Right atrium auricular region (tissue), 2 donors: ENCODE measurements around the gene OTX1. TPM values are rescaled to one million over a fixed set of nuclear protein-coding genes. Genes with fewer than 3 reads are reported as not detected.
A peak's percentile ranks its signal among the peaks of the same experiment; 100 is the strongest.

Experiments
- DNase-seq: peaks from one replicate; pipeline ENCODE4 v3.0.0-alpha.2; 2019; ENCODE audit warnings: low spot score
- H3K27ac ChIP-seq, 2 donors: fragments of 200-600 bp; sonication (generic); 1 replicate in 1 of 2; 2 replicates in 1 of 2; pipeline ENCODE4 v1.5.1; 2016 to 2019
- H3K27me3 ChIP-seq, 2 donors: fragments of 200-600 bp; sonication (generic); one replicate each; pipeline versions ENCODE4 v1.5.1 to v1.6.0; 2017 to 2019
- H3K36me3 ChIP-seq: fragments of 200-600 bp; sonication (generic); one replicate; pipeline ENCODE4 v1.5.1; 2016
- H3K4me1 ChIP-seq, 2 donors: fragments of 200-600 bp; sonication (generic); one replicate each; pipeline versions ENCODE4 v1.5.1 to v1.6.0; 2017 to 2019
- H3K4me3 ChIP-seq, 2 donors: fragments of 200-600 bp; sonication (generic); 1 replicate in 1 of 2; 2 replicates in 1 of 2; pipeline ENCODE4 v1.5.1; 2017 to 2019; ENCODE audit warnings: mild to moderate bottlenecking in 1 of 2, moderate library complexity in 1 of 2
- H3K9me3 ChIP-seq, 2 donors: fragments of 200-600 bp; sonication (generic); one replicate each; pipeline ENCODE4 v1.5.1; 2019
- total RNA-seq, 2 donors: library from RNA; depleted of rRNA; stranded (reverse); fragments of >200 nt; gene quantifications; one replicate each; pipeline ENCODE4 v1.1.0, GENCODE V29; 2016
- TF ChIP-seq, protein P1 (sequence below), 2 donors: fragments of 200-600 bp; sonication (generic); IDR thresholded peaks; one replicate each; pipeline ENCODE4 v1.5.1; 2019; ENCODE audit warnings: antibody characterized with exemption in 2 of 2

Gene OTX1
- total RNA-seq, 2 donors from 2014 or later = not detected

- TF ChIP-seq, protein P1, sequence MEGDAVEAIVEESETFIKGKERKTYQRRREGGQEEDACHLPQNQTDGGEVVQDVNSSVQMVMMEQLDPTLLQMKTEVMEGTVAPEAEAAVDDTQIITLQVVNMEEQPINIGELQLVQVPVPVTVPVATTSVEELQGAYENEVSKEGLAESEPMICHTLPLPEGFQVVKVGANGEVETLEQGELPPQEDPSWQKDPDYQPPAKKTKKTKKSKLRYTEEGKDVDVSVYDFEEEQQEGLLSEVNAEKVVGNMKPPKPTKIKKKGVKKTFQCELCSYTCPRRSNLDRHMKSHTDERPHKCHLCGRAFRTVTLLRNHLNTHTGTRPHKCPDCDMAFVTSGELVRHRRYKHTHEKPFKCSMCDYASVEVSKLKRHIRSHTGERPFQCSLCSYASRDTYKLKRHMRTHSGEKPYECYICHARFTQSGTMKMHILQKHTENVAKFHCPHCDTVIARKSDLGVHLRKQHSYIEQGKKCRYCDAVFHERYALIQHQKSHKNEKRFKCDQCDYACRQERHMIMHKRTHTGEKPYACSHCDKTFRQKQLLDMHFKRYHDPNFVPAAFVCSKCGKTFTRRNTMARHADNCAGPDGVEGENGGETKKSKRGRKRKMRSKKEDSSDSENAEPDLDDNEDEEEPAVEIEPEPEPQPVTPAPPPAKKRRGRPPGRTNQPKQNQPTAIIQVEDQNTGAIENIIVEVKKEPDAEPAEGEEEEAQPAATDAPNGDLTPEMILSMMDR (IDR thresholded peaks at IDR 0.05) = no peak
- no peak for DNase-seq
- H3K9me3 ChIP-seq = no peaks in the 10 kb centered on the region
- peaks cover 0 to 38% of the 10 kb centered on the region in 2 donors for H3K4me1 ChIP-seq
- H3K27ac ChIP-seq = no peak overlapping the region
- peaks cover 33 to 48% of the 10 kb centered on the region in 2 donors for H3K27me3 ChIP-seq
- H3K4me3 ChIP-seq = no peak overlapping the region
- peaks cover 12% of the 10 kb centered on the region for H3K36me3 ChIP-seq
Observed at GRCh38 chr2:63046961-63047320, 3.7 kb upstream of the OTX1 start.

- Histone ChIP-seq H3K27ac (no peak overlapping the region), H3K4me1 (peaks cover 0 to 38% of the 10 kb centered on the region in 2 donors), H3K36me3 (peaks cover 12% of the 10 kb centered on the region), H3K9me3 (no peaks in the 10 kb centered on the region), H3K27me3 (peaks cover 37 to 51% of the 10 kb centered on the region in 2 donors), H3K4me3 (peak overlapping the region in 1 of 2 donors; percentile 6)
- TF ChIP-seq, protein P1 (IDR thresholded peaks at IDR 0.05) = no peak
- DNase-seq = no peak
Observed at GRCh38 chr2:63047321-63048279, 3.0 kb upstream of the OTX1 start.

DNA sequence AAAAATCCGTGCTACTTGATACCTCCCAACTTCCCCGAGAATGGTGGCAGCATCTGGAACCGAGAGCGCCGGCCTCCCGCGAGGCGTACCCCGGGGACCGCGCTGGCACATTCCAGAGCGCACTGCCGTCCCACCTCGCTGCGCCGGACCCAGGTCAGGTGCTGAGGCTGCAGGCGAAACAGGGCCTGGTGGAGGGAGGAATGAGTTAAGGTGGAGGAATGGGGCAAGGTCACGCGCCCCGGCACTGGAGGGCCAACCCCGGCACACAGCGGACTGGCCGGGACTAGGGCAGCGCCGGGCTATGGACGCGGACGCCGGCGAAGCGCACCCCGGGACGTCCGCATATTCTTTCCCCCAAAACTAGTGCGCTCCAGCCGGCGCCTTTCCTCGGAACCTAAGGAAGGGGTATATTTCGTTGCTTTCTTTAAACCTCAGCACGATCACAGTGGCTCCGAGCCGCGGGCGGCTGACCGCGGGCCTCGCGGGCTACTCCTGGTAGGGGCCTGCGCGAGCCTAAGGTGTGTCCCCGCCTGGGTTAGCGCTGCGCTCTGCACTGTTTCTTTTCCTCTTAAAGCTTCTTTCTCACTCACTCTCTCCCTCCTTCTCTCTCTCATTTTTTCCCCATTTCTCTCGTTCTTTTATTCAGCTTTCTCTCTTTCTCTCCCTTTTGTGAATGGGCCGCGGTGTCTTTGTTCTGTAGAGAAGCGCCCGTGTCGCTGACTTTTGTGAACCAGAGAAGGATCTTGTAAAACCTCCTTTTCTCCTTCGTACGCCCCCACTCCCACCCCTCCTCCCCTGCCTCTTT is 2.1 kb upstream of the OTX1 start:
- peaks cover 12% of the 10 kb centered on the region for H3K36me3 ChIP-seq
- no peak overlapping the region for H3K27ac ChIP-seq
- H3K4me1 ChIP-seq = peaks cover 0 to 38% of the 10 kb centered on the region in 2 donors
- no peak overlapping the region for H3K4me3 ChIP-seq
- DNase-seq = no peak
- TF ChIP-seq, protein P1 (IDR thresholded peaks at IDR 0.05) = no peak
- peaks cover 0 to 3% of the 10 kb centered on the region in 2 donors for H3K9me3 ChIP-seq
- H3K27me3 ChIP-seq = peaks cover 38 to 51% of the 10 kb centered on the region in 2 donors

GRCh38 chr2:63049211-63049969 is 1.2 kb upstream of the OTX1 start:
- peak overlapping the region; percentile 24 to 55 for H3K4me3 ChIP-seq
- H3K36me3 ChIP-seq = peaks cover 12% of the 10 kb centered on the region
- no peak for DNase-seq
- H3K9me3 ChIP-seq = peaks cover 0 to 3% of the 10 kb centered on the region in 2 donors
- TF ChIP-seq, protein P1 (IDR thresholded peaks at IDR 0.05) = no peak
- no peak overlapping the region for H3K27ac ChIP-seq
- peaks cover 0 to 45% of the 10 kb centered on the region in 2 donors for H3K4me1 ChIP-seq
- H3K27me3 ChIP-seq = peaks cover 46 to 60% of the 10 kb centered on the region in 2 donors

GRCh38 chr2:63049970-63050333 is 678 bp upstream of the OTX1 start:
- H3K4me1 ChIP-seq = peaks cover 0 to 47% of the 10 kb centered on the region in 2 donors

More at GRCh38 chr2:63049970-63050333, 678 bp upstream of the OTX1 start:
- Histone ChIP-seq H3K4me3 (peak overlapping the region; percentile 24 to 55), H3K27ac (no peak overlapping the region), H3K36me3 (peaks cover 12% of the 10 kb centered on the region), H3K27me3 (peaks cover 51 to 65% of the 10 kb centered on the region in 2 donors), H3K9me3 (peaks cover 0 to 3% of the 10 kb centered on the region in 2 donors)
- DNase-seq = no peak
- TF ChIP-seq, protein P1 (IDR thresholded peaks at IDR 0.05) = no peak
